Testis (tissue), 2 donors: ENCODE data around the gene SKIC2.
"Not testable (repeated sequence)": the region's sequence is repeated elsewhere in the genome, so short reads cannot be mapped to it uniquely, and the experiment has no call there.

ENCODE experiments used
- CTCF ChIP-seq, 3 experiments: fragments of 450-650 bp in 2 of 3; fragments of 200-600 bp in 1 of 3; sonication (generic) in 1 of 3; IDR thresholded peaks; one replicate each; pipeline ENCODE4 v1.5.1; 2016 to 2019; ENCODE audit warnings: antibody characterized with exemption in 3 of 3, mild to moderate bottlenecking in 2 of 3, moderate library complexity in 1 of 3
- POLR2A ChIP-seq: fragments of 450-650 bp; IDR thresholded peaks from one replicate; pipeline ENCODE4 v1.6.1; 2017; ENCODE audit warnings: antibody characterized with exemption, mild to moderate bottlenecking, moderate library complexity

GRCh38 chr6:31980195-31980876, 21.4 kb downstream of the SKIC2 start:
- TF ChIP-seq CTCF (IDR thresholded peaks at IDR 0.05); POLR2A: not testable (repeated sequence)
